Naive thymus-derived CD4-positive, alpha-beta T cell (primary cell): ENCODE data around the gene ADAMTSL5. TPM values are rescaled to one million over a fixed set of nuclear protein-coding genes. Genes with fewer than 3 reads are reported as not detected.

Experiments
- ATAC-seq: fragments of 150-1000 bp; cut with Tn5 transposase; 2 replicates; pipeline ENCODE4 v1.10.0; 2021; ENCODE audit warnings: mild to moderate bottlenecking, moderate library complexity
- CTCF ChIA-PET: fragments of 350-600 bp; sonication (Branson Sonifier 250); formaldehyde crosslinking; loops from one replicate; lab custom pipeline; 2021; ENCODE audit warnings: antibody characterized with exemption; lab: Charles Lee
- POLR2A ChIA-PET: fragments of 350-600 bp; sonication (Branson Sonifier 250); formaldehyde crosslinking; loops from one replicate; lab custom pipeline; 2021; ENCODE audit warnings: antibody characterized with exemption, inconsistent platforms; lab: Charles Lee
- DNase-seq, 9 donors: peaks; one replicate each; pipeline versions ENCODE4 v3.0.0 to v3.0.0-alpha.2; 2020 to 2022; ENCODE audit warnings: mixed read lengths in 1 of 9
- H3K27ac ChIP-seq: one replicate; pipeline ENCODE4 v1.7.0; 2013; ENCODE audit warnings: mild to moderate bottlenecking, low read depth, low read length, moderate library complexity
- H3K27me3 ChIP-seq, 2 donors: one replicate each; pipeline ENCODE4 v1.7.0; 2013; ENCODE audit warnings: low read length in 2 of 2, mild to moderate bottlenecking in 2 of 2, moderate library complexity in 2 of 2; ENCODE audit not compliant: control insufficient read depth in 2 of 2, insufficient read depth in 2 of 2
- H3K36me3 ChIP-seq, 3 experiments: 1 replicate in 2 of 3; 2 replicates in 1 of 3; pipeline ENCODE4 v1.7.0; 2013; ENCODE audit warnings: low read length in 3 of 3, mild to moderate bottlenecking in 3 of 3, moderate library complexity in 1 of 3; ENCODE audit not compliant: insufficient read depth in 3 of 3, control insufficient read depth in 2 of 3
- H3K4me1 ChIP-seq, 2 donors: one replicate each; pipeline ENCODE4 v1.7.0; 2013; ENCODE audit warnings: low read length in 2 of 2, mild to moderate bottlenecking in 2 of 2, moderate library complexity in 1 of 2; ENCODE audit not compliant: control insufficient read depth in 2 of 2, insufficient read depth in 2 of 2
- H3K4me3 ChIP-seq: 2 replicates; pipeline ENCODE4 v1.7.0; 2013; ENCODE audit warnings: mild to moderate bottlenecking, low read length
- H3K9me3 ChIP-seq, 3 experiments: 1 replicate in 2 of 3; 2 replicates in 1 of 3; pipeline ENCODE4 v1.7.0; 2013; ENCODE audit warnings: low read length in 3 of 3; ENCODE audit not compliant: control insufficient read depth in 2 of 3
- H3K27ac Mint-ChIP-seq, 9 donors: one replicate each; pipeline ENCODE4 v1.8.0; 2020 to 2022; ENCODE audit warnings: mixed read lengths in 9 of 9, mild to moderate bottlenecking in 8 of 9, moderate library complexity in 5 of 9, inconsistent platforms in 2 of 9
- H3K27me3 Mint-ChIP-seq, 5 donors: one replicate each; pipeline ENCODE4 v1.8.0; 2021 to 2022; ENCODE audit warnings: mixed read lengths in 5 of 5, mild to moderate bottlenecking in 1 of 5
- H3K36me3 Mint-ChIP-seq, 5 donors: one replicate each; pipeline ENCODE4 v1.8.0; 2020 to 2022; ENCODE audit warnings: mixed read lengths in 5 of 5, mild to moderate bottlenecking in 3 of 5, inconsistent platforms in 1 of 5
- H3K4me1 Mint-ChIP-seq, 7 donors: one replicate each; pipeline ENCODE4 v1.8.0; 2020 to 2022; ENCODE audit warnings: mixed read lengths in 7 of 7, mild to moderate bottlenecking in 3 of 7, inconsistent platforms in 1 of 7
- H3K4me3 Mint-ChIP-seq, 10 donors: one replicate each; pipeline ENCODE4 v1.8.0; 2020 to 2022; ENCODE audit warnings: mild to moderate bottlenecking in 10 of 10, mixed read lengths in 10 of 10, moderate library complexity in 6 of 10, inconsistent platforms in 2 of 10
- H3K9me3 Mint-ChIP-seq, 11 donors: one replicate each; pipeline ENCODE4 v1.8.0; 2020 to 2022; ENCODE audit warnings: mixed read lengths in 11 of 11, mild to moderate bottlenecking in 4 of 11, inconsistent platforms in 1 of 11, moderate library complexity in 1 of 11
- intact Hi-C, 2 donors: fragments of 100-400 bp; cut with micrococcal nuclease; formaldehyde crosslinking; loops; one replicate each; pipeline ENCODE4 v1.15.1; 2023
- polyA plus RNA-seq, 2 donors: library from polyadenylated mRNA; unstranded; fragments of 300-500 nt; fragmentation: Illumina TruSeq; gene quantifications; one replicate each; pipeline ENCODE4 v1.2.3, GENCODE V29; 2021
- total RNA-seq, 6 experiments: library from RNA in 5 of 6; stranded (reverse) in 5 of 6; gene quantifications; 1 replicate in 5 of 6; 2 replicates in 1 of 6; pipeline ENCODE4 v1.2.3 and lab custom pipeline; 2021 to 2026

ADAMTSL5 gene
- total and polyA plus RNA-seq, 7 experiments from 2014 or later, result 3.6 to 9.9 (median 6.0) TPM

DNA sequence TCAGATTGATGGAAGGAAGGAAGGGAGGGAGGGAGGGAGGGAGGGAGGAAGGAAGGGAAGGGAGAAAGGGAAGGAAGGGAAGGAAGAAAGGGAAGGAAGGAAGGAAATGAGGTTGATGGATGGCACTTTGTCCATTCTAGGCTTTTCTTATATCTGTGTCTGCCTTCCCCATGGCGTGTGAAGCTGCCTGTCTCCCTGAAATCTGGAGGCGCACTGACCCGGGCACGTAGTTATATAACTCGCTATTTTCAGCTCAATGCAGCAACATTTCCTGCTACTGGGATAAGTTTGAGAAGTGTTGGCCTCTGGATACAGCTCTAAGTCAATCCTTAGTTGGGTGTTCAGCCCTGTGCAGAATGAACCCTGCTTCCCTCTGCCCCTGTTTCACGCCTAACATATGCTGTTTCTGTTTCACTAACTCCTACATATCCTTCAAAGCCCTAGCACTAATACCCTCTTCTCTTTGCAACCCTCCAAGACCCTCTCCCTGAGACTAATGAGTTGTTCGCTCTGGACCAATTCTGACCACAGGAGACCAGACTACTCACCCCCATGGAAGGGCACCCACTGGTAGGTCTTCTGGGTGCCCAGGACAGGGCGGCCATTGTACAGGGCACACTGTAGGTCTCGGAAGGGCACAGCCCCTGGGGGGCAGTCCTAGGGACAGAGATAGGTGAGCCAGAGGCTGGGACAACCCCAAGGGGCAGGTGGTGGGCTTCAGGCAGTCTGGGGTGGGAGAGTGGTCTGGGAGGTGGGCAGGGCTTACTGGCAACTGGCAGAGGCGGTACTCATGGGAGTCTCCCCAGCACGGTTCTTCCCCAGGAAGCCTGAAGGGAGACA lies 3.0 kb downstream of the ADAMTSL5 start:
- Histone ChIP-seq H3K27me3 (no peaks in the 10 kb centered on the region), H3K4me3 (no peak overlapping the region), H3K4me1 (peaks cover 4 to 18% of the 10 kb centered on the region in 2 donors), H3K9me3 (no peaks in the 10 kb centered on the region), H3K36me3 (no peaks in the 10 kb centered on the region), H3K27ac (no peak overlapping the region)
- H3K27ac Mint-ChIP-seq, result peak overlapping the region in 4 of 9 donors; percentile 28 to 54 (median 42)
- no peak for DNase-seq
- H3K4me3 Mint-ChIP-seq, result peak overlapping the region in 4 of 10 donors; percentile 1 to 58 (median 18)
- intact Hi-C loops, result loop anchor here in 1 of 2 donors (10.0 kb wide), 1 partner anchor 65 kb away; no protein-coding TSS in a partner anchor
- CTCF ChIA-PET, result no interaction called here
- peaks cover 0 to 3% (median 0%) of the 10 kb centered on the region in 5 donors for H3K36me3 Mint-ChIP-seq
- H3K9me3 Mint-ChIP-seq, result peaks cover 0 to 5% (median 0%) of the 10 kb centered on the region in 11 donors
- H3K4me1 Mint-ChIP-seq, result peaks cover 7 to 37% (median 26%) of the 10 kb centered on the region in 7 donors
- POLR2A ChIA-PET, result interaction anchor here (1.2 kb wide), 1 partner anchor 19 kb away, joined by 3 read pairs; the partner anchor contains the start of genes PCSK4 and REEP6
- ATAC-seq, result no peak
- H3K27me3 Mint-ChIP-seq, result peaks cover 0 to 36% (median 0%) of the 10 kb centered on the region in 5 donors

DNA sequence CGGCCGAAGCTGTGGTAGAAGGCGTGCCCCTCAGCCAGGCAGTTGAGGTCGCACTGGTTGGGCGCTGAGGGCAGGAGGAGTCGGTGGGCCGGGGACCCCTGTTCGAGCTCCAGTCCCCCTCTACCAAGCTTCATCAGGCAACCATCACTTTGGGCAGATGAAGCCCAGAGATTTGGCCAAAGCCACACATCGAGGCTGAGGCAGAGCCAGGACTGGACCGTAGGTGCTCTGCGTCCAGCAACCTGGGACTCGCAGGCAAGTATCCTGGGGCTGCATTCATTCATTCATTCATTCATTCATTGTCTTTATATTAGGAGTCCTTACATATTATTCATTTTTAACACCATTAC lies 4.3 kb downstream of the ADAMTSL5 start:
- Histone ChIP-seq H3K36me3 (no peaks in the 10 kb centered on the region), H3K4me3 (no peak overlapping the region), H3K9me3 (no peaks in the 10 kb centered on the region), H3K27ac (peak overlapping the region; percentile 79), H3K4me1 (peaks cover 4 to 18% of the 10 kb centered on the region in 2 donors), H3K27me3 (no peaks in the 10 kb centered on the region)
- intact Hi-C loops, result no loop called here
- peaks cover 7 to 40% (median 27%) of the 10 kb centered on the region in 7 donors for H3K4me1 Mint-ChIP-seq
- DNase-seq, result no peak
- peak overlapping the region in 4 of 9 donors; percentile 22 to 95 (median 58) for H3K27ac Mint-ChIP-seq
- peaks cover 0 to 5% (median 0%) of the 10 kb centered on the region in 11 donors for H3K9me3 Mint-ChIP-seq
- no peak for ATAC-seq
- peak overlapping the region in 8 of 10 donors; percentile 5 to 84 (median 64) for H3K4me3 Mint-ChIP-seq
- ChIA-PET POLR2A (no interaction called here), CTCF (no interaction called here)
- H3K36me3 Mint-ChIP-seq, result peaks cover 0 to 3% (median 0%) of the 10 kb centered on the region in 5 donors
- H3K27me3 Mint-ChIP-seq, result peaks cover 0 to 41% (median 0%) of the 10 kb centered on the region in 5 donors

DNA sequence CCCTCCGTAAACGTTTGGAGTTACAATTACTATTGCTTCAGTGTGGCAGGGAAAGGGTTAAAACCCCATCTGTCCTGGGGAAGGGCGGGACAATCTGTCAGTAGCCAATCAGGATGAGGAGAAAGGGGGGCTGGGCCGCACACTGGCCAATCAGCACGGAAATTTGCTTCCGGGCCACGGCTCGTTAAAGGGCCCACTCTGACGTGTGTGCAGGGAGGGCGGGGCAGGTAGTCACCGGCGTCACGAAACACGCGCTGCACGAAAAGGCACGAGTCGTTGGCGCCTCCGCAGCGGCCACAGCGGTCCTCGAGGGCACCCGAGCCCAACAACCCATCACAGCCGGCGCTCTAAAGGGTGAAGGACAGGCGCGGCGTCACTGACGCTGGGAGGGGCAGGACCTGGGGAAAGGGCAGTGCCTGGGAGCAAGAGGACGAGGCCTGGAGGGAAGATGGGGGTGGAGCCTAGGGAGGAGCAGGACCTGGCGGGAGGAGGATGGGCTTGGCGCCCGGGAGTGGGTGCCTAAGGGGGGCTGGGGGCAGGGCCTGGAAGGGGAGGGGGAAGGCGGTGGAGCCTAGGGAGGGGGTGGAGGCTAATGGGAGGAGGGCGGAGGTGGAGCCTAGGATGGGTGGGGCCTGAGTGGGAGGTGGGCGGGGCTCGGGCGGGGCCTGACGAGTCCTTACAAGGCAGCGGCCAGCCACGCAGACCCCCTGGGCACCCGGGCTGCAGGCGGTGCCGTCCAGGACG lies 4.9 kb downstream of the ADAMTSL5 start:
- peaks cover 0 to 3% (median 0%) of the 10 kb centered on the region in 5 donors for H3K36me3 Mint-ChIP-seq
- ChIA-PET CTCF (no interaction called here), POLR2A (no interaction called here)
- ATAC-seq (peak; percentile 97), DNase-seq (peak; percentile 76 to 96 (median 94))
- no peaks in the 10 kb centered on the region for H3K36me3 ChIP-seq
- H3K4me1 Mint-ChIP-seq, result peaks cover 7 to 41% (median 27%) of the 10 kb centered on the region in 7 donors
- peak overlapping the region; percentile 48 for H3K4me3 ChIP-seq
- peaks cover 0 to 5% (median 0%) of the 10 kb centered on the region in 11 donors for H3K9me3 Mint-ChIP-seq
- H3K9me3 ChIP-seq, result no peaks in the 10 kb centered on the region
- peaks cover 4 to 18% of the 10 kb centered on the region in 2 donors for H3K4me1 ChIP-seq
- H3K27ac Mint-ChIP-seq, result peak overlapping the region; percentile 87 to 96 (median 92)
- intact Hi-C loops, result loop anchor here (1.0 kb wide), 4 partner anchors 18 to 101 kb away; partner anchors contain the start of genes PCSK4 (in 2 of the 2), C19orf25 (in 1 of the 2), DAZAP1 (in 1 of the 2) and MBD3 (in 1 of the 2)
- H3K27ac ChIP-seq, result peak overlapping the region; percentile 79
- peaks cover 0 to 2% of the 10 kb centered on the region in 2 donors for H3K27me3 ChIP-seq
- peaks cover 0 to 41% (median 2%) of the 10 kb centered on the region in 5 donors for H3K27me3 Mint-ChIP-seq
- H3K4me3 Mint-ChIP-seq, result peak overlapping the region; percentile 75 to 92 (median 86)

DNA sequence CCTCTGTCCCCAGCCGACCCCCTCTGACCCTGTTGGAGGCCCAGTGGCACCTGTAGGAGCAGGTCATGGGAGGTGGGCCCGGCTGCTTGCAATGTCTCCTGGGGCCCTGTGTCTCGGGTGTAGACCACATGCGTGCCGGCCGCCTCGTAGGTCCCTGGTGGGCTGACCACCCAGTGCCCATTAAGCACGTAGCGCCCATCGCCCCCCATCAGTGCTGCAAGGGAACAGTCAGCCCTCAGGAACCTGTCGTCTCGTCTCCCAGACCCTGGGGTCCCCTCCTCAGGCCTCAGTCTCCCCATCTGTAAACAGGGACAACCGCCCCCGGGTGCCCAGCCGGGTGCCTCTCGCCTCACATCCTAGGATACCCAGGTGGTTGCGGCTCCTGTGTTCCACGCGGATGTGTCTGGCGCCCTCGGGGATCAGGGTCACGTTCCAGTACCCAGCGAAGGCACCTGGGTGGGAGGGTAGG lies 5.6 kb downstream of the ADAMTSL5 start:
- peak overlapping the region in 5 of 10 donors; percentile 84 to 91 (median 87) for H3K4me3 Mint-ChIP-seq
- peaks cover 0 to 5% (median 0%) of the 10 kb centered on the region in 11 donors for H3K9me3 Mint-ChIP-seq
- Histone ChIP-seq H3K4me1 (peaks cover 4 to 12% of the 10 kb centered on the region in 2 donors), H3K9me3 (no peaks in the 10 kb centered on the region), H3K27me3 (peaks cover 0 to 5% of the 10 kb centered on the region in 2 donors), H3K4me3 (peak overlapping the region; percentile 48), H3K27ac (peak overlapping the region; percentile 66), H3K36me3 (no peaks in the 10 kb centered on the region)
- H3K36me3 Mint-ChIP-seq, result peaks cover 0 to 3% (median 0%) of the 10 kb centered on the region in 5 donors
- peaks cover 0 to 42% (median 4%) of the 10 kb centered on the region in 5 donors for H3K27me3 Mint-ChIP-seq
- POLR2A ChIA-PET, result no interaction called here
- CTCF ChIA-PET, result no interaction called here
- no peak for DNase-seq
- H3K4me1 Mint-ChIP-seq, result peaks cover 7 to 36% (median 25%) of the 10 kb centered on the region in 7 donors
- ATAC-seq, result no peak
- intact Hi-C loops, result loop anchor here (1.0 kb wide), 4 partner anchors 17 to 100 kb away; partner anchors contain the start of genes PCSK4 (in 2 of the 2), C19orf25 (in 1 of the 2), DAZAP1 (in 1 of the 2) and MBD3 (in 1 of the 2)
- H3K27ac Mint-ChIP-seq, result peak overlapping the region in 5 of 9 donors; percentile 91 to 96 (median 94)

DNA sequence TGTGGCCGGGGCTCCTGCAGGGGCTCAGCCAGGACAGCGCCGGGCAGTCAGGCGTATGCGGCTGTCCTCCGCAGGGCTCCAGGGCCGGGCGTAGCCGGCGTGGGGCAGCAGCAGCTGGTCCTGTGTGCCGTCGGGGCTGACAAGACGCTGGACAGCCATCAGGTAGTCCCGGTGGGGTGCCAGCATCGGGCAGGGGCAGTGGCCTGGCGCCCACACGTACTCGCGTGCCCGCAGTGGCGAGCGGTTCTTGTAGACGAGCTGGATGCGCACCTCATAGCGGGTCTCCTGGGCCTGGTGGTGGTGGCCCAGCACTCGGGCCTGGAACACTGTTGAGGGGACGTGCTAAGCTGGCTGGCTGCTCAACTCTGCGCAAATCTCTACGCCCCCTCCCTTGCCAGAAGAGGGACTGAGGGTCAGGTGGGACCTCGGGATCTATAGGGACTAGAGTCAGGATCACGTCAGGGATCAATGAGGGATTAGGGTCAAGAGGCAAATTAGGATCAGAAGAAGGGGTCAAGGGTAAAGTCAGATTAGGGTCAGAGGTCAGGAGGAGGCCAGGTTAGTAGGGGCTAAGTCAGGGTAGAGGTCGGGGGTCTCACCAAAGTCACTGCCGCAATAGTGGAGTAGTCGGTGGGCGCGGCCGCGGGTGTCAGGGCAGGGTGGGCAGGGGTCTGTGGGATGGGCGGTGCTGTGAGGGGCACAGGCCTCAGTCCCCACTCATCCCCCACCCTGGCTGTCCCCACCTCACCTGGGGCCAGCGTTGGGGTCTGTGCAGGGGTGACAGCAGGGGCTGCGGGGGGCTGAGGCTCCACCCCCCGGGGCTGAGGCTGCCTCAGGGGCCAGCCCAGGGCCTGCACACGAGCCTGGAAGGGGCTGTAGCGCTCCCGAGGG lies 6.6 kb downstream of the ADAMTSL5 start:
- DNase-seq (no peak), ATAC-seq (no peak)
- Histone ChIP-seq H3K9me3 (no peaks in the 10 kb centered on the region), H3K36me3 (no peaks in the 10 kb centered on the region), H3K27me3 (peaks cover 0 to 5% of the 10 kb centered on the region in 2 donors), H3K27ac (no peak overlapping the region), H3K4me1 (peaks cover 4 to 6% of the 10 kb centered on the region in 2 donors), H3K4me3 (no peak overlapping the region)
- CTCF ChIA-PET, result interaction anchor here (1.0 kb wide), 1 partner anchor 15 kb away, joined by 3 read pairs; the partner anchor contains the start of gene REEP6
- Mint-ChIP-seq H3K4me1 (peaks cover 7 to 29% (median 23%) of the 10 kb centered on the region in 7 donors), H3K4me3 (peak overlapping the region in 4 of 10 donors; percentile 39 to 54 (median 49)), H3K36me3 (peaks cover 0 to 3% (median 0%) of the 10 kb centered on the region in 5 donors), H3K27ac (peak overlapping the region in 4 of 9 donors; percentile 15 to 78 (median 62)), H3K9me3 (peaks cover 0 to 5% (median 0%) of the 10 kb centered on the region in 11 donors), H3K27me3 (peaks cover 0 to 40% (median 4%) of the 10 kb centered on the region in 5 donors)
- intact Hi-C loops, result no loop called here
- POLR2A ChIA-PET, result no interaction called here
